HG03108 (cell line): ENCODE results near the gene IRF2.
A peak's percentile ranks its signal among the peaks of the same experiment; 100 is the strongest.

Experiments used
- ATAC-seq: cut with Tn5 transposase; IDR thresholded peaks from one replicate; pipeline ENCODE4 v1.9.1; 2021; ENCODE audit warnings: moderate library complexity; ENCODE audit not compliant: unreplicated experiment

The IRF2 gene

DNA sequence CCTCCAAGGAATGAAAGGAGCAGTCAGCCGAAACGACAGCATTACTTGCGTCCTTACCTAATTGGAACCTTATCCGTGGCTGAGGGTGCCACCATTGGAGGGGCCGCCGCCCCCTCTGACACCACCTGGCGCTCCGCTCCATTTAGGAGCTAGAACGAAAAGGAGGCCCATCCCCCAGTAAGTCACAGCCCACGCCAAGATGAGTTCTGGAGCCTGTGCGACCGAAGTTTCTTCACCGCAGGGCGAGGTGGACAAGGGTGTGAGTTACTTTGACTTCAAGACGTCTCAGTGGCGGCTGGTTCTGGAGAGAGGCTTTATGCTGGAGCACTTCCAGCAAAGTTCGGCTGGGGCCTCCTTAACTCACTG lies 729 bp upstream of the IRF2 start:
- ATAC-seq = no peak

DNA sequence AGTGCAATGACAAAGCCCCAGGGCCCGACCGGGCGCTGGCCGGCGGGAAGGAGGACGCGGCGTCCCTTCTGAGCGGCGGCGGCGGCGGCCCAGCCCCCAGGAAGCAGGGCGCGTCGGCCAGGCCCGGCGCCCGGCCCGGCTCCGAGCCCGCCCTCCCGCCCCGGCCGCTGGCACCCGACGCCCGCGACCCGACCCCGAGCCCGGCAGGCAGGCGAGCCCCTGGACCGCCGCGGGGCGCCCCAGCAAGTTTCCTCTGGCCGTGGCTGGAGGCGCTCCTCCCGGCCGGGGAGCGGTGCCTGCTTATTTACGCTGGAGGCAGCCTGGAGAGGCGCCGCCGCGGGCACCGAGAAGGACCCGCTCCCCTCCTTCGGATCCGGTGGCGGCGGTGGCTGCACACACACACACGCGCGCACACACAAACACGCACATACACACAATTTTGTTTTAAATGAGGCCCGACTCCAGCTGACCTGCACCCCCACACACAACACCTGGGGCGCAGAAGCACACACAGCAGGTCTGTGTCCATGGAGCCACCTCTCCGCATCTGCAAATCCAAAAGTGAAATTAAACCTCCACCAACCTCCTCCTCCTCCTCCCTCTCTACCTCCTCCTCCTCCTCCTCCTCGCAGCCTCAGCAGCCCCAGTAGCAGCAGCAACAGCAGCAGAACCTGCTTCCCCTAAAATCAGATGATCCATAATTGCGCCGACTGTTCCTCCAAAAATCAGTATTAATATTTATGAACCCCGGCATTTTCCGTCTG lies 669 bp downstream of the IRF2 start:
- ATAC-seq = no peak

DNA sequence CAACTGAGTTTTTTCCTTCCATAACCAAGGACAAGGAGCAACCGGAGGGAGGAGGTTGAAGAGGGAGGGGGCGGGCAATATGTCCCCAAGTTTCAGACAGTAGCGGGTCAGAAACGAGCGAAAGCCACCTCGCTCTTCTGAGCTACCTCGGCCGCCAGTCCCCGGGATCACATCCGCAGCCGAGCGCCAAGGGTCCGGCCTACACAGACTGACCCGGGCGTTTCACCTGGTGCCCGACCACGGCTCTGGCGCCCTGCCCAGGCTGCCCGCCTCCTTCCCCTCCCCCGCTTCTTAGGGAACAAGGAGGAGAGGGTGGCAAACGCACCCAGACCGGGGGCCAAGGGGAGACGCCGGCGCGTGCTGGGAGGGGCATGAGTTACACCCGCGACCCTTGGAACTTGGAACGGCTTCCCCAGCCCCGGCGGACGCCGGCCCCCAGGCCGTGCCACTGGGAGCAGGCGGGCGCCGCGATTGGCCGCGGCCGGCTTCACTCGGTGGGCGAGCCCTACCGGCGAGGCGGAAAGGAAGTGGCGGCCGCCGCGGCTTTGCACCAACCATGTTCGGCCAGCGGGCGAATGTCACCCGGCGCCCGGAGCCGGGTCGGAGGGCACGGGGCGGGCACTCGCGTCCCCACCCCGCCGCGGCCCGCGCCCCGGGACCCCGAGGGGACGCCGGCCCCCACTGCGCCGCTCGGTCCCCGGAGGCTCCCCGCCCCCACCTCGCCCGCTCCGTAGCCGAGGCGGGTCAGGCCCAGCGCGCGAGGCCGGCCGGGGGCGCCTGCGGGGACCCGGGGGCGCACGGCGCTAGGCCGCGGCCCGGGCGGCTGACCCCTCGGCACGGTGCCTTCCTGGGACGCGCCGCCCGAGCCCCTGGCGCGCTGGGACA lies 1.5 kb downstream of the IRF2 start:
- peak; percentile 30 for ATAC-seq

- no peak for ATAC-seq
Observed at GRCh38 chr4:184471881-184472613, 2.3 kb downstream of the IRF2 start.

GRCh38 chr4:184470785-184471110 lies 3.6 kb downstream of the IRF2 start:
- ATAC-seq = no peak

- no peak for ATAC-seq
Observed at GRCh38 chr4:184466634-184467033, 7.7 kb downstream of the IRF2 start.

DNA sequence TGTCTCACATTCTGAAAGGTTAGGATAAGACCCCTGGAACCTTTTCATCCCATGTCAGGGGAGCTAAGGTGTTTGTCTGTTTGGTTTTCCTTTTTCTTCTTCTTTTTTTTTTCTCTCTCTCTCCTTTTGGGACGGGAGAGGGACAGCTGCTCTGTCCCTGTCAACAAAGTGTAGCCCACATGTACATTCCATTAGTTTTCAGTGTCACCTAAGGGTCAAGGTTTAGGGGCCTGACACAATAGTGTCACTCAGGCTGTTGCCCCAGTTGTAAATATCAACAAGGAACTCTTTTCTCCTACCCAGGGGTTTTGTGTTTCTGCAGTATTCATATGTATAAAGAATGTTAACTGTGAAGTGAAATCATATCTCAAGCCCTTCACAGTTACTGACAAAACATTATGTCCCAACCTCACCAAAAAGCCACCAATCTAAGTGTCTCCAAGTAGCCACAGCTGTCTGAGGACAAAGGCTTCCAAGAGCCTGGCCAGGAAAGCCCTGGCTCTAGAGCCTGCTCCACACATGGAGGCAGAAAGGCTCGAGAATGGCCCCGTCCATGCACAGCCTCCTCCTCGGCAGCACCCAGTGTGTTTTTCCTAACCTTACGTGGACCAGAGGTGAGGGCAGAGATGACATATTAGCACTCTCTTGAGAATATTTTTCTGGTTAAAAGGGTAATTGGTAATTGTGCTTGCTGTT lies 9.4 kb downstream of the IRF2 start:
- no peak for ATAC-seq

GRCh38 chr4:184463856-184464255 lies 10.5 kb downstream of the IRF2 start:
- ATAC-seq = no peak

DNA sequence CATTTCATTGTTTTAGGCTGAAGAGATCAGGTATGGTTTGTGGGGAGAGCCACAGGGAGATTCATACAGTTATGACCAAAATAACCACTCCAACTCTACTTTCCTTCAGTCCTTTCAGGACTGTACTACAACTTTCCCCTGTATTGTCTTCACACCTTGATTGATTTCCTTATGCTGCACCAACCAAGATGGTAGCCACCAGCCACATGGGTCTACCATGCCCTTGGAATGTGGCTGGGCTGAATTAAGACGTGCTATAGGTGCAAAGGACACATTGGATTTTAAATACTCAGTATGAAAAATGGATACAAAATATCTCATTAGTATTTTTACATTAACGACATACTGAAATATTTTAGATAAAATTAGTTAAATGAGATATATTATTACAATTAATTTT lies 11.2 kb downstream of the IRF2 start:
- no peak for ATAC-seq

DNA sequence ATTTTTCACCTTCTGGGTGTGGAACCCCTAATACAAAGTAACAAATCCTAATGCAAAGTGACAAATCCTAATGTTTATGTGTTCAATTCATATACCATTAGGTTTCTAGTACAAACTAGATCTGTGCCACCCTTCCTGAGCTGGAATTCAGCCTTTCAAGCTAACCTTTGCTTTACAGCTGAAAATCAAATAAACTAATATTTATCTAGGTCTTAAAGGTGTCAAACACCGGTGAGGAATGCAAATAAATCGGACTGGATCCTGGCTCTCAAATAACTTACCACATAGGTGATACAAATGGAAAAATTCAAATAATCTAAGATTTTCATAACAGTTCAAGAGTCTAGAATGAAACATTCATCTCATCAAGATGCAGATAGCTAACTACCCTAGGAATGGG lies 11.6 kb downstream of the IRF2 start:
- no peak for ATAC-seq

GRCh38 chr4:184461711-184462441 lies 12.5 kb downstream of the IRF2 start:
- ATAC-seq = no peak

DNA sequence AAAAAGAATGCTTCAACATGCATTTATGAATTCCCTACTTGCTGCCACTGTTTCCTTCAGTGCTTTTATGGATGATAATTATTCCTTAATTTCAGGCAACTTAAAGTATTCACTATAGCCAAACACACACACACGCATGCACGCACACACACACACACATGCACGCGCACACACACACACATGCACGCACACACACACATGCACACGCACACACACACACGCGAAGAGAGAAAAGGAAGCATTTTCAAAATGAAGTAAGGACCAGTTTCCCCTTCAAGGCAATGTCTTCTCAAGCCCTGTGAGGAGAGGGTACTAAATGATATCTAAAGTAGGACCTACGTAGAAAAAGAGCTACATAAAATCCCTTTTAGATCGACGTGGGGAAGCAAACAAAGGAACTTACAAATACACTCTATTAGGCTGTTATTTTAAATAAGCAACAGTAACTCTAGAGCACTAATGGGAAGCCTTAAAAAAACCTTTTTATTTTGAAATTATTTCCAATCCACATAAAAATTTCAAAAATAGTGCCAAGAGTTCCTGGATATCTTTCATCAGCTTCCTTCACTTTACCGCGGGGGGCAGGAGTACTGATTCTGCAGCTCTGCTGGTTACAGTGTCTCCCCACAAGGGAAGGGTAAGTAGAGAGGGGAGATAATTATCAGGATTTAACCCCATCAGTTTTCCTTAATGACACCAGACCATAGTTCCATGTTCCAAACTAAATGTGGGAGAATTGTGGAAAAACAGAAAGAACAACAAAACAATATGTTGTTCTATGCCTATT lies 13.7 kb downstream of the IRF2 start:
- no peak for ATAC-seq

GRCh38 chr4:184459413-184459812 lies 14.9 kb downstream of the IRF2 start:
- no peak for ATAC-seq

- ATAC-seq = no peak
Observed at GRCh38 chr4:184457535-184458249, 16.7 kb downstream of the IRF2 start.

DNA sequence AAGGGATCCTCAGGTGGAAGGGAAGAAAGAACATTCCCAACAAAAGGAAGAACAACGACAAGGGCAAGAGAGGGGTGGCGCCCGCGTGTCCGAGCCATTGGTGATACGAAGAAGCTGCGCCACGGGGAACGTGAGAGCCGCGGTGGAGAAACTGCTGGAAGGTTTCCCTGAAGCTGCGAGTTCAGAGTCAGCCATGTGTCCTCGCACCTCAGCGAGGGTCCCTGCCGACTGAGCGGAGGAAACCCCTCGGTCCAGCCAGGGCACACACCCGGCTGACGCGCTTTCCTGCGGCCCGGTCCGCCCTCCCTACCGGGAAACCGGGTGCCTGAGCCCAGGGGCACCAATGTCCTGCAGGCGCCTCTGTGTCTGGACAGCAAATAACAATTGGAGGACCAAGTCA lies 18.0 kb downstream of the IRF2 start:
- no peak for ATAC-seq

- ATAC-seq = no peak
Observed at GRCh38 chr4:184455299-184455698, 19.1 kb downstream of the IRF2 start.

- ATAC-seq = peak; percentile 60
Observed at GRCh38 chr4:184453365-184454160, 20.8 kb downstream of the IRF2 start.

DNA sequence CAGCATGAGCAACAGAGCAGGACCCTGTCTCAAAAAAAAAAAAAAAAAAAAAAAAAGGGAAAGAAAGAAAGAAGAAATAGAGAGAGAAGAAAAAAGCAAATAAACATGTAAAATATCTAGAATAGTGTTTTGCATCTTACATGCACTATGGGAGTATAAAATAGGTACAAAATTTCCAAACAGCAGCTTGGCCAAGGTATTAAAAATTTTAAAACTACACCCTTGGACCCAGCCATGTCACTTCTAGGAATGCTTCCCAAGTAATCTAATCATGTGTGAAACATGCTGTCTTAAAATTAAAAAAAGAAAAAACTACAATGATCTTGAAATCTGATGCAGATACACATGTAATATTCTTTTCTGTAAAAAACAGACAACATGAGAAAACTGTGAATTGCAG lies 21.6 kb downstream of the IRF2 start:
- no peak for ATAC-seq
